Cardiac muscle cell (in vitro differentiated cells and primary cell): ENCODE measurements around the gene CMSS1. TPM values are rescaled to one million over a fixed set of nuclear protein-coding genes. Genes with fewer than 3 reads are reported as not detected.

Experiments
- DNase-seq, 2 donors: peaks; one replicate each; pipeline versions ENCODE4 v3.0.0 to v3.0.0-alpha.2; 2010 to 2017; ENCODE audit warnings: low read depth in 1 of 2, low spot score in 1 of 2
- H3K27ac ChIP-seq: fragments of 200-600 bp; sonication (generic); 2 replicates; pipeline ENCODE4 v1.5.1; 2016
- H3K27me3 ChIP-seq: fragments of 200-600 bp; sonication (generic); 2 replicates; pipeline ENCODE4 v1.6.0; 2016; ENCODE audit warnings: control low read depth
- H3K36me3 ChIP-seq: fragments of 200-600 bp; sonication (generic); 2 replicates; pipeline ENCODE4 v1.5.1; 2016; ENCODE audit warnings: control low read depth
- H3K4me1 ChIP-seq: fragments of 200-600 bp; sonication (generic); 2 replicates; pipeline ENCODE4 v1.8.1; 2017; ENCODE audit warnings: low read depth, mild to moderate bottlenecking, mixed run types
- H3K4me3 ChIP-seq: fragments of 200-600 bp; sonication (generic); 2 replicates; pipeline ENCODE4 v1.5.1; 2016; ENCODE audit warnings: mild to moderate bottlenecking
- H3K9me3 ChIP-seq: fragments of 200-600 bp; sonication (generic); 2 replicates; pipeline ENCODE4 v1.5.1; 2017; ENCODE audit warnings: low read depth, mild to moderate bottlenecking, control low read depth
- polyA plus RNA-seq: library from polyadenylated mRNA; unstranded; fragments of >200 nt; fragmentation: Nextera tagmentation; extraction: Ambion mirVana; gene quantifications from 2 replicates; pipeline ENCODE4 v1.2.1, GENCODE V29; 2016
- total RNA-seq: library from RNA; depleted of rRNA; stranded (reverse); fragments of >200 nt; gene quantifications from 2 replicates; pipeline ENCODE4 v1.2.3, GENCODE V29; 2016
- TF ChIP-seq, protein P1 (sequence below): IDR thresholded peaks from 2 replicates; pipeline ENCODE4 v1.5.1; 2012; ENCODE audit warnings: low read depth, mild to moderate bottlenecking, low read length

The CMSS1 gene
- total RNA-seq (13.1 and 17.9 TPM in 2 replicates), polyA plus RNA-seq (32.8 and 32.9 TPM in 2 replicates)

DNA sequence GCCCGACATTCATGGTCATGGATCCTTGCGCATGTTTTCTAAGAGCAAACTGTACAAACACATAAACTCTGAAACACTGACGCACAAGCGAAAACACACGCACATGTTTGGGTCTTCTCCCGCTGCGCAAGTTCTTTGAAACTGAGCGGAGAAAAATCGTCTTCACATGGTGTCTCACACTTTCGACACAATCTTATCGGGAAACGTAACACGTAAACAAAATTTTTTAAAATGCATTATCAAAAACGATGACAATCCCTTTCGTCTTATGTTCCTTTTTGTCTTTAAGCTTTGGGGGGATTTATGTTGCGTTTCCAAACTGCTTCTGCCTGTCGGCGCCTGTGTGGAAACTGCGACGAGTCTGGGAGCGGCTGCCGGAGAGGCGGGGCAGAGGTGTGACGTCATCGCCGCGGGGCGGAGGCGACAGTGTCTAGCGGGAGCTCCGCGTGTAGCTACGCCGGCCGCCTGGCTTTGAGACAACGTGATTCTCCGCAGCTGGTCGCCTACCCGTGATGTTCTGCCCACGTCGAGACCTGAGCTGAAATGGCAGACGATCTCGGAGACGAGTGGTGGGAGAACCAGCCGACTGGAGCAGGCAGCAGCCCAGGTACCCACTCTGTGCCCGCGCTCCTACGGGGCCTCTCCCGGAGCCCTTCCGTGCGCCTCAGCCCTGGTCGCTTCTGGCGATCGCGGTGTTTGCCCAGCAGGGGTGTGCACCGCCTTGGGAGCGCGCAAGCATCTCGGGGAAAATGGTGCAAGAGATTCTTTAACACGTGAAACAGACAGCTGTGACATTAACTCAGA, at the start of gene CMSS1:
Gene CMSS1, plus strand, starts transcription at position 426 of the 804 bp plus-strand sequence.
- H3K27ac ChIP-seq = peak within 1 kb of the TSS; percentile 88
- no peaks in the 10 kb centered on the region for H3K9me3 ChIP-seq
- H3K36me3 ChIP-seq = no peaks in the 10 kb centered on the region
- TF ChIP-seq, protein P1, sequence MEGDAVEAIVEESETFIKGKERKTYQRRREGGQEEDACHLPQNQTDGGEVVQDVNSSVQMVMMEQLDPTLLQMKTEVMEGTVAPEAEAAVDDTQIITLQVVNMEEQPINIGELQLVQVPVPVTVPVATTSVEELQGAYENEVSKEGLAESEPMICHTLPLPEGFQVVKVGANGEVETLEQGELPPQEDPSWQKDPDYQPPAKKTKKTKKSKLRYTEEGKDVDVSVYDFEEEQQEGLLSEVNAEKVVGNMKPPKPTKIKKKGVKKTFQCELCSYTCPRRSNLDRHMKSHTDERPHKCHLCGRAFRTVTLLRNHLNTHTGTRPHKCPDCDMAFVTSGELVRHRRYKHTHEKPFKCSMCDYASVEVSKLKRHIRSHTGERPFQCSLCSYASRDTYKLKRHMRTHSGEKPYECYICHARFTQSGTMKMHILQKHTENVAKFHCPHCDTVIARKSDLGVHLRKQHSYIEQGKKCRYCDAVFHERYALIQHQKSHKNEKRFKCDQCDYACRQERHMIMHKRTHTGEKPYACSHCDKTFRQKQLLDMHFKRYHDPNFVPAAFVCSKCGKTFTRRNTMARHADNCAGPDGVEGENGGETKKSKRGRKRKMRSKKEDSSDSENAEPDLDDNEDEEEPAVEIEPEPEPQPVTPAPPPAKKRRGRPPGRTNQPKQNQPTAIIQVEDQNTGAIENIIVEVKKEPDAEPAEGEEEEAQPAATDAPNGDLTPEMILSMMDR = peak; percentile 20
- no peaks in the 10 kb centered on the region for H3K4me1 ChIP-seq
- no peaks in the 10 kb centered on the region for H3K27me3 ChIP-seq
- peak; percentile 95 to 96 for DNase-seq
- peak within 1 kb of the TSS; percentile 47 for H3K4me3 ChIP-seq

DNA sequence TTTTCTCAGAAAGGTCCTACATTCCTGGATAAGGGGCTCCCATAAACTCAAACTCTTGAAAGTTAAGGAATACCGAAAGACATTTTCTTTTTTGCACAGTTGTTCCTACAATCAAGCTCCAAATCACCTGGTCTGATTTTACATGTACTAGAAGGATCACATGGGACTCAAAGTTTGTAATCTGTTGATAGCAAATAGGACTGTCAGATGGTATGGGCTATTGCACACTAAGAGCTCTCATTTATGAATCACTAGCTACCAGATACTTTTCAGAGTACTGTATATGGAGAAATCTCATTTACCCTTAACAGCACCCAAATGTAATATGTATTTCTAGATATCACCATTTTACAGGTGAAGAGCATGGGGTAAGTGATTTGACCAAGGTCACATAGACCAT, 49.5 kb upstream of the CMSS1 start:
- Histone ChIP-seq H3K4me1 (no peaks in the 10 kb centered on the region), H3K9me3 (no peaks in the 10 kb centered on the region)

DNA sequence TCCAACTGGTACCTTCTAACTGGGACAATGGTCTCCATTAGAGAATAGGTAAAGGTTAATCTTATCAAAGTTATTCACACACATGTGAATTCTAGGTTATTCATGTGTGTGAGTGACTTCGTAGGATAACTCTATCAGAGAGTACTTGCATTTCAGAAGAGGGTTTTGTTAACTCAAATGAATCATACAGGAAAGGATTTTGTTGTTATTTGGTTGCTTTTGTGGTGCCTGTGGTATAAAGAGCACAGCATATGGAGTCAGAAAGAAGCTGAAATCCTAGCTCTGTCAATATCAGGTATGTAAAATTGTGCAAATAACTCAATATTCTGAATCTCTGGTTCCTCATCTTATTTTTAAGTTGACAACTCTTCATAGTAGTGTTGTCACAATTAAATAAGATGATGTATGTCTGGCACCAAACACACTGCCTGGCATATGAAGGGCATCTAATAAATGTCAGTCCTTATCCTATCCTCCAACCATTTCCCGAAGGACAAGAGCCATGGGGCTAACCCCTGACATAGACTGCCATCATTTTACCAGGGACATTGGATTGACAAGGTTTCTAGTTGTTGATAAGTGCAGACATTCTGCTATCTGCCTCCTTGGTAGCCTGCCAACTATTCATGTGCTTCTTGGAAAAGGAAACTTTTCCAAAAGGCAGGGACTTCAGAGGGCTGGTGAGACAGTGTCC, 48.7 kb upstream of the CMSS1 start:
- peaks cover 2% of the 10 kb centered on the region for H3K27me3 ChIP-seq
- no peaks in the 10 kb centered on the region for H3K9me3 ChIP-seq
- no peak overlapping the region for H3K27ac ChIP-seq
- DNase-seq = no peak
- no peaks in the 10 kb centered on the region for H3K4me1 ChIP-seq
- no peaks in the 10 kb centered on the region for H3K36me3 ChIP-seq
- TF ChIP-seq, protein P1 = no peak
- H3K4me3 ChIP-seq = no peak overlapping the region

More for the DNA sequence above, 49.5 kb upstream of the CMSS1 start:
- Histone ChIP-seq H3K4me3 (no peak overlapping the region), H3K36me3 (no peaks in the 10 kb centered on the region), H3K27me3 (peaks cover 2% of the 10 kb centered on the region), H3K27ac (no peak overlapping the region)
- TF ChIP-seq, protein P1 = no peak
- DNase-seq = no peak

DNA sequence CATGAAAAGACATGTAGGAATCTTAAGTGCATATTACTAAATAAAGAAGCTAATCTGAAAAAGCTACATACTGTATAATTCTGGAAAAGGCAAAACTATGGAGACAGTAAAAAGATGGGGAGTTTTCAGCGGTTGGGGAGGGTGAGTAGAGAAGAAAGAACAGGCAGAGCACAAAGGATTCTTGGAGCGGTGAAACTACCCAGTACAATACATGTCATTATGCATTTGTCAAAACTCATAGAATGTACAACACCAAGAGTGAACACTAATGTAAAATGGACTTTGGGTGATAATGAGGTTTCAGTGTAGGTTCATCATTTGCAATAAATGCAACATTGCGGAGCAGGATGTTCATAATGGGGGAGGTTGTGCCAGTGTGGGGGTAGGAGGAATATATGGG, 45.5 kb upstream of the CMSS1 start:
- no peak overlapping the region for H3K4me3 ChIP-seq
- DNase-seq = no peak
- H3K9me3 ChIP-seq = no peaks in the 10 kb centered on the region
- H3K4me1 ChIP-seq = no peaks in the 10 kb centered on the region
- TF ChIP-seq, protein P1 = no peak
- H3K27ac ChIP-seq = no peak overlapping the region
- H3K27me3 ChIP-seq = peaks cover 2% of the 10 kb centered on the region
- no peaks in the 10 kb centered on the region for H3K36me3 ChIP-seq

DNA sequence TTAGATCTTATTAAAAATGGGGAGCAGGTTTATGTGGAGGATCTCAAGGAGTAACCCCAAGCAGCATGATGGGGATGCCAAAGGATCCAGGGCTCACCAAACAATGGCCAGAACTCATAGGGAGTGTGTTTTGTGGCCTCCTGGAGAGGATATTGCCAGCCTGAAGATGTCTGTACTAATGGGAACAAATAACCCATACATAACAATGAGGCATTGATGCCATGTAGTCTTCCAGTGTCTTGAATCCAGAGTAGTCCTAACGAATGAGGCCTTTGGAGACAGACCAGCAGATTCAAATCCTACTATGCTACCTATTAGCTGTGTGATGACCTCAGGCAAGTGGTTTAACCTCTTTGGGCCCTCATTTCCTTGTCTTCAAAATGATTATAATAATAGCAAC, 45.0 kb upstream of the CMSS1 start:
- H3K9me3 ChIP-seq = no peaks in the 10 kb centered on the region
- H3K27me3 ChIP-seq = no peaks in the 10 kb centered on the region
- H3K36me3 ChIP-seq = no peaks in the 10 kb centered on the region
- DNase-seq = no peak
- no peak overlapping the region for H3K4me3 ChIP-seq
- H3K27ac ChIP-seq = no peak overlapping the region
- no peaks in the 10 kb centered on the region for H3K4me1 ChIP-seq
- TF ChIP-seq, protein P1 = no peak
